Right ventricle myocardium inferior (tissue), 1 donor: Measurements from ENCODE around the gene FLG2. TPM values are rescaled to one million over a fixed set of nuclear protein-coding genes. Genes with fewer than 3 reads are reported as not detected.

Source experiments
- ATAC-seq: fragments of 200-7000 bp; cut with Tn5 transposase; one replicate; pipeline ENCODE4 v1.9.1; 2020; ENCODE audit warnings: mild to moderate bottlenecking, moderate library complexity
- DNase-seq: peaks from one replicate; pipeline ENCODE4 v3.0.0; 2021; ENCODE audit errors: missing footprints
- intact Hi-C: fragments of 100-400 bp; cut with DNase I; formaldehyde crosslinking; loops from one replicate; pipeline ENCODE4 v1.11.0; 2022
- long read RNA-seq: library from polyadenylated mRNA; unstranded; transcript quantifications from one replicate; pipeline ENCODE4 v2.0.0, GENCODE V29; 2021
- total RNA-seq: library from RNA; stranded (reverse); fragmentation: NEBNext Ultra II Directional; extraction: Animal tissue kit (Norgen Biotek cat#: 25700); gene quantifications from one replicate; pipeline ENCODE4 v1.2.1, GENCODE V29; 2021
- donor health status: DM: no; HTN: yes; CAD: no; lungs with severe emphysema.

FLG2 gene
- total RNA-seq: not detected
- long read RNA-seq: 0 reads

DNA sequence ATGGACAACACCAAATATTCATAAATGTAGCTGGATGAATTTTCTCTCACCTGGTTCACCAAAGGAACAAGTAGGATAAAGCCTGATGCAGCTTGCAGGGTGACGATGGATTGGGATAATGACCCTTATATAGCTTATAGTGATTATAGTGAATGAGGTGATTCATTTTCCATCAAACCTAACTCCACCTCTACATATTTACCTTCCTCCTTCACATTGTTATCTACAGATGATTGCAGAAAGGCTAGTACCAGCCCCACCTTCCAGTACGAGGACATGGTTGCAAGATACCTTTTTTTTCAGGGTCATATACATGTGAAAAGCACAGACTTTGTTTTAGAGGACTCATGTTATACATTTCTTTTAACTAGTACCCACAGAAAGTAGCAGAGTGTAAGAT, at the start of gene FLG2:
FLG2 (minus strand) TSS at position 101 of the 400 bp plus-strand sequence. CDS start 1,122 bp downstream, outside the sequence.
- DNase-seq (no peak), ATAC-seq (no peak)
- intact Hi-C loops: no loop called here

DNA sequence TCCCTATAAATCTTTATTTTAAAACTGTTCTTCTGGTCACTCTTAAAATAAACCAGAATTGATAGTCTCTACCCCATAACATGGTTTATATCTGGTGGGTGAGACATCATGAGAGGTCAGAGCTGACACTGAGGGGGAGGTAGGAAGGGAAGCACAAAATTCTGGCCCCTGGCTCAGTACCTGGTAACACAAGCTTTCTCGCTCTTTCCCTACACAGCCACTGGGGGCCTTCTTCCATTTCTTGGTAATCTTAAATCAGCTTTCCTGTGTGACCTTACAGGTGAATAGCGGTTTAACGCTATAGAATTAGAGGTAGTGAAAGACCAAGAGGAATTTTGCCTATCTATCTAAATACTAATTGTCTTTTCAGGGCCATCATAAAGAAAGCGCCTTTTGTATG, 48.9 kb upstream of the FLG2 start:
- intact Hi-C loops: no loop called here
- ATAC-seq: no peak
- no peak for DNase-seq

DNA sequence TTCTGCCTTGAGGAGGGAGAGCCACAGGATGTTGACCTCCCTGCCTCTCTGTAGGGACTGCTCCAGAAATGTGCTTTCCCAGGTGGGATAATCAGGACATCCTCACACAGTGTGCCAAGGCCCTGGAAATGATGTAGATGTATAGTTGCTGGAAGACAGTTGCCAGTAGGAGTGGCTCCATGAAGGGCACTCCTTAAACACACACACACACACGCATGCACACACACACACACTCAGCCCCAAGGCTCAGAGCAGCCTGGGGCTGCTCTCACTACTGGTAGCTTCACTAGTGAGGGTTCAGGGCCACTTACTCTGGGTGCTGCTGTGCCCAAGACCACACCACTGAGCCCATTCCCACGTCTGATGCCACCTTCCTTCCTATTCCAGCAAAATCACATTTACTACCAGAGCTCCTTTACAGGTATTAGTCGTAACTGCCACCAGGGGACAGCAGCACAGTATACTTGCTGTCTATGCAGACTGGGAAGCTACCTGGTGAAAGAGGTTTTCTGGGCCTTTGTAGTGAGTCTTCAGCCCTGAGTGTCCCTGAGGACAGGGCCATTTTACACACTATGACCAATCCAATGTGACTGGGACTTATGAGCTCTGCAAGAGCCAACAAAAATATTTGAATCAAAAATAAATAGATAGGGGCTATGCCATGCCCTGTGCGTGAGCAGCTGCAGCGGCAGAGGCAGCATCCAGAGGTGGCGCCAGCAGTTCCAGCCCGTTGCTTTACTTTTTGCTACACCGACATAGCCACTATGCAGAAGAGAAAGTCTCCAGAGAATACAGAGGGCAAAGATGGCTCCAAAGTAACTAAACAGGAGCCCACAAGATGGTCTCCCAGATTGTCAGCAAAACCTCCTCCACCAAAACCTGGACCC, 39.2 kb upstream of the FLG2 start:
- no peak for ATAC-seq
- intact Hi-C loops: no loop called here
- no peak for DNase-seq

DNA sequence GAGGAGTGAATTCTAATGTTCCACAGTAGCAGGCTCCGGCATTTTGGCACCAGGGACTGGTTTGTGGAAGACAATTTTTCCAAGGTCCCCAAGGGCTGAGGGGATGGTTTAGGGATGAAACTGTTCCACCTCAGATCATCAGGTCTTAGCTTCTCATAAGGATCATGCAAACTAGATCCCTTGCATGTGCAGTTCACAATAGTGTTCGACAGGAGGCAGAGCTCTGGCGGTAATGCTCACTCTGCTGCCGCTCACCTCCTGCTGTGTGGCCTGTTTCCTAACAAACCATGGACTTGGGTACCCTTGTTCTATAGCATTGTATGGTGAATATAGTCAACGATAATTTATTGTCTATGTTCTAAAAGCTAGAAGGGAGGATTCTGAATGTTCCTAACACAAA, 37.7 kb upstream of the FLG2 start:
- DNase-seq (no peak), ATAC-seq (no peak)
- intact Hi-C loops: no loop called here

DNA sequence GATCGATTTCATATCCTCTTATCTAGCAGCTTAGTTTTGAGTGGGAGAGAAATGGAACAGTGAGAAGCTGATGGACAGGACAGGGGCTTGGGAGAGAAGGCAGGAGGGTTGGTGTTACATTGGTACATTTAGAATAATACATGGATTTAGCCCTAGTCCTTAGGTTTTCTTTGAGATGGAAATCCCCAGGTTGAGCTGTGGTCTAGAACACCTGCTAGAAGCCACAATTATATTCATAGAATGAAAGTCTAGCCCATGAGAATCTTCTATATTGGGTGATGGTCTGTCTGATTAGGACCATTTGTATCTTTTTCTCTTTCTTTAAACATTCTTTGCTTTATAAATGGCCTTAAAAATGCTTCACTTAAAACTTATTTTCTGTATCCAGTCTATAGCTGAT, 34.3 kb upstream of the FLG2 start:
- ATAC-seq (no peak), DNase-seq (no peak)
- intact Hi-C loops: no loop called here

DNA sequence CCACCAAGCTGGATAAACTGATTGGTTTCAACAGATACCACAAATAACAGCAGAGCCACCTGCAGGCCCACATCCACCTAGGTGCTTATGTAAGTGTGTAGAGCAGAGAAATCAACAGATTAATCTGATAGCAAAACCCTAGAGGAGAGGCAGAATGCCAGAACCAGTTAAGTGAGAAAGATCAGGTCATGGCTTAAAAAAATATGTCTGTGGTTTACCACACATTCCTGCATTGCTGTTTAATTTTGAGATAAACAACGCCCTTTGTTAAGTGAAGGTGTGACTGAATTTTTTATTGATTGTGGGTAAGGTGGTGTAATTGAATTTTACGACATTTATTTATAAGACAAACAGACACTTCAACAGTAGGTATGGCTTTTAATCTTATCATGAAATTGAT, 33.1 kb upstream of the FLG2 start:
- intact Hi-C loops: no loop called here
- DNase-seq (no peak), ATAC-seq (no peak)

DNA sequence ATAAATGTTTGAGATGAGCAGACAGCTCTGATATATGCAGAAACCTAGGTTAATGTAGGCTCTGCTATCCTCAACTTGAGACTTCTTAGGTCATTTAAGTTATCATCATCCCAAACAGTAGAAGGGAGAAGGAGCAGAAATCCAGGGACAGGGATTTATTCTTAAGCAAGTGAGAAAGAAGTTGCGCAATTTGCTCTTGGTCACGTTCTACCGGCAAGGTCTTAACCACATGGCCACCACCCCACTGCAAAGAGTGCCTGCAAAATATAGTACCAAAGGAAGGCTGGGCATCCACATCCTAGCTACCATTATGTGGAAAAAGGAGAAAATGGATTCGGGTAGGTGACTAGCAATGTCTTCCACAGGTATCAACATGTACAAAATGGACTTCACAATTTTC, 29.1 kb upstream of the FLG2 start:
- DNase-seq (no peak), ATAC-seq (no peak)
- intact Hi-C loops: no loop called here

DNA sequence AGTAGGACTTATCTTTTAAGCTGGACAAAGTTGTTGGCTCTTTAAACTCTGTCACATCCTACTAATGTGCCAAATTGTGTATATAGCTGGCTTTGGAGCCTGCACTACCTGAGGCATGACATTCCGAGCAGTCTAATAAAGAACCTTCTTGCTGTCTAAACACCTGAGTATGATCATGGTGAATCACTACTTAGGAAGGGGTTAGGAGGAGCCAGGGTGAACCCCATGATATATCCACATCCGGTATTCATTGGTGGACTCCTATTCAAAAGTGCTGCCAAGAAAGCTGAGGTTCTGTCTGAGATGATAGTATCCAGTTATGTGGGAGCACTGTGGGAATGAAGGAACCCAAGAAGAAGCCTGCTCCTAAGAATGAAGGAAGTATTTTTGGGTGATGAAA, 27.1 kb upstream of the FLG2 start:
- intact Hi-C loops: no loop called here
- ATAC-seq (no peak), DNase-seq (no peak)

DNA sequence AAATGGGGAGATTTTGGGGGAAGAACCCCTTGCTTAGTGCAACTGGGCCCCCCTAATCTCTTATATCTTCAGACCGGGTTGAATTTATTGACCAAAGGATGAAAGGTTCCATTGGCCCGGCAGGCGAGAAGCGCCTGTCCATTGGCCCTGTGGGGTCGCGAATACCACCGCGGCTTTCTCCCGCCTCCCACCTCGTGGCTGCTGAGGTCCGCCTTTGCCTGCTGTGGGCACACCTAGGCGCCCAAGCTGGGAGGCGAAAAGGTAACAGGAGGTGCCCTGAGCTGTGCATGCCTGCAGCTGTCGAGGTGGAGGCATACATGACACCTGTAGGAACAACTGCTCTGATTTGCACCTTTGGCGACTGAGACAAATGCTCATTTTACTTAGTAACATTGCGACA, 21.1 kb upstream of the FLG2 start:
- intact Hi-C loops: no loop called here
- DNase-seq: no peak
- ATAC-seq: no peak

DNA sequence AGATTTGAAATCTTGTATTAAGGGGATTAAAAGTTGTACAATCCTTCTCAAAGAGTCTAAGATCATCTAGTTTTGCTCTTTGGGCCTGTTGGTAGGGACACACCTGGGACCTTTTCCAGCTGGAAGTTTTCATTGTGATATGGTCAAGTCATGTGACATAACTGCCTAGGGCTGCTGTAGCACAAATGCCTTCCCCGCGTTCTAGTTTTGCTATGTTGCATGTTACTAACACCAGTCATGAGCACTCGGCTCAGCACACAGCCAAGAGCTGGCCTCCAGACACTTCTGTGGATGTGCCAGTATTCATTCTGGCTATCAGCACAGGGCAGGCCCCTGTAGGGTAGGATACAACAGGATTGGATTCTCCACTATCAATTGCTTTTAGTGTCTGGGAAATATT, 14.6 kb upstream of the FLG2 start:
- intact Hi-C loops: no loop called here
- ATAC-seq (peak; percentile 92), DNase-seq (no peak)

DNA sequence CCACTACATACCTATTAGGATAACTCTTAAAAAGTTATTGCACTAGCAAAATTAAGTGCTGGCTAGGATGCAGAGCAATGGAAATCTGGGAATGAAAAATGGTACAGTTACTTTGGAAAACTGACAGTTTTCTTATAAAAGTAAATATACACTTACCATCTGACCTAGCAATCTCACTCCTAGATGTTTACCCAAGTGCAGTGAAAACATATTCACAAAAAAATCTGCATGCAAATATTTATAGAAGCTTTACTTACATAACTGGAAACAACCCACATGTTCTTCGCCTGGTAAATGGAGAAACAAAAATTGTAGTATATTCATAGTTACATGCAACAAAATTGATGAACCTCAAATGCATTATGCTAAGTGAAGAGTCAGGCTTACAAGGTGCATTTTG, 12.9 kb upstream of the FLG2 start:
- DNase-seq: no peak
- ATAC-seq: no peak
- intact Hi-C loops: no loop called here

DNA sequence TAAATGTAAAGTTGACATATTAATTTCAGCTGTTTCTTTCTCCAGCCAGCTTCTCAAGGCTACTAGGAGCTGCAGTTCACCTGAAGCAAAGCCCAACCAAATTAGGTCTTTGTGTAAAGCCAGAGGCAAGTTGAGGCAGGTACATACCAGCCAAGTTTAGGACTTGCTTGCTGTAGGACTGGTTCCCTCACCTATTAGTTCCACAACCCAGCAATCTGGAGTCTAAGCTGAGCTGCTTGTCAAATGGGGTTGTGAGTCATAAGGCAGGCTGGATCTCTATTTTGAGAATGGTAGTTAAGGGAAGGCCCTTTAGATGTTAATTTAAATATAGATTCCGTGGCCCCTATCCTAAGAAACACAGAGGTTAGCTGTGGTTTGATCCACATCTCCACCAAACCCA, 7.6 kb upstream of the FLG2 start:
- ATAC-seq (no peak), DNase-seq (no peak)
- intact Hi-C loops: no loop called here

DNA sequence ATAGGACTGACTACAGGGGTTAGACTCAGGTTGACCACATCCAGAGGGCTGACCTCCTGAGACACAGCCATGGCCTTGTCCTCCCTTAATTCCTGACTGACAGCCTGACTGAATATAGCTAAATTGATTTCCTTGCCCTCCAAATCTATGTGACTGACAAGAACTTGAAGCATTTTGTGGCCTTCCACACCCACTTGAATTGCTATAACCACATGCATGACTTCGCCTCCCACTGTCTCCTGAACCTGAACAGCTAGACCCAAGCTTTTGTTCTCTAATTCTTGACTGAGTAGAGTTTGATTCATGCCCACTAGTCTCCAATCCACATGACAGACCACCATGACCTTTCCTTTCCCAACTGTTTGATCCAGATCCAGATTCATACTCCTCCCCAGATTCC, 3.1 kb downstream of the FLG2 start:
- intact Hi-C loops: no loop called here
- DNase-seq: no peak
- ATAC-seq: no peak

DNA sequence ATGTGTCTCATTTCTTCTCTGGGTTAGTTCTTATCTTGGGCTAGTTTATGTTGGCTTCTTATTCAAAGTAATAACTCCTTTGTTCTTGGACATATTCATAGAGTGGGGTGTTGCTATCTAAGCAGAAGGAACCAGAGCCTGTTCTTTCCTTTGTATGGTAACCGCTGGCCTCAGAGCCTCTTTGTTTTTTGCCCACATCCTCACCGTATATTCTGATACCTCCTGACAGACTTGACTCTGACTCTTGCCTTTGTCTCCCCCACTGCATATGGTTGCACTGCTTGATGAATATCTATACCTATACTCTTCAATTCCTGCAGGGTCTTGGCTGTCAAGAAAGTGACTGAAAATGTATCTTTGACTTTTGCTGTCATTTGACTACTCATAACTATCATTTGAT, 10.2 kb downstream of the FLG2 start:
- no peak for ATAC-seq
- intact Hi-C loops: no loop called here
- no peak for DNase-seq

DNA sequence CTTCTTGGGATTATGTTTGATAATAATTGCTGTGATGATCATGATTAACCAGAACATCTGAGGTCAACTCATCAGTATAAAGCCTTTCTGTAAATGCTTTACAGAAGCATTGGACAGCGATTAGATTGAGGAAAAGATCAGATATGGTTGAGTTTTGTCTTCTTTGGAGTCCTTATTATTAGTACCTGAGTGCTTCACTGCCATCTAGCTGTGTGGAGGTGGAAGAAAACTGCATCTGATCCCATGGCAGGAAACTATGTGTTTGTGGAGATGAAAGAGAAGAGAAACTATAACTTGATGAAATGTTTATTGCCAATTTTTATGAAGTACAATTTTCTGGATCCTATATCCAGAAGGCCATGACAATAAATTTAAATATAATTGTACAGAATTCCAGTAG, 11.4 kb downstream of the FLG2 start:
- ATAC-seq: no peak

DNA sequence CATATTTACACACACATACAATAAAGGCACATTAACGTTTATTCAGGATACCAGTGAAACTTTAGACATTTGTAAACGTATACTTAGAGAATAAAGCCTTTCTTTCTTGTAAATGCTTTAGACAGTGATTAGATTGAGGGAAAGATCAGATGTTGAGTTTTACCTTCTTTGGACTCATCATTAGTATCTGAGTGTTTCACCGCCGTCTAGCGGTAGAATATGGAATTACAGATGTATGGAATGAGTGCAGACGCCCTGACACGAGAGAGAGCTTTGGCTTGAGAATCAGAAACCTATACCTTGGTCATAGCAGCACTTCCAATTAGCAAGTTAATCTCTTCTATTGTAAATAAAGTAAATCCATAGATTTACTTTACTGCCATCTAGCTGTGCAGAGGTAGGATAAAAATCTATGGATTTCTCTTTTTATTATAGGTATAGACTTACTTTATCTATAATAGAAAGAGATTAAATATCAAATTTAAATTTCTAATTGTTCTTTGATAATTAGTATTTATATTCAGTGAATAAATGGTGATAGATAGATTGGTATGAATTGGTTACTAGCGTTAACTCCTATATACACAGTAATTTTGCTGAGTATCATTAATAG, 12.6 kb downstream of the FLG2 start:
- intact Hi-C loops: no loop called here
- no peak for DNase-seq
- ATAC-seq: no peak

More for the DNA sequence above, 11.4 kb downstream of the FLG2 start:
- intact Hi-C loops: no loop called here
- DNase-seq: no peak

DNA sequence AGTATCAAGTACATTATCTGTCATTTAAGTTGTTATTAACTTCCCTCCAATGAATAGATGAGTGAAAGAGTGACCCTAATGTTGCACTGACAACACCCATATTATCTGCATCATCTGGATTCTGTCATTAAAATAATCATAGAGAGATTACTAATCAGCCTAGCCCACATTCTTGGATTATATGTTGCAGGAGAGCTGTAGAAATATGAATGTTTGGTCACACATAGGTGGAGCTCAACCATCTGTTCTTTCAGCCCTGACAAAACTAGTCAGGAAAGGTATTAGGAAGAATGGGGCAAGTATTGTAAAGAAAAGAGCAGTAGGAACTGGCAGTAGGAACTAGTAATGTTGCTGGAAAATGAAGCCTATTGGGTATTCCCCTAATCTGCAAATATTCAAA, 15.4 kb downstream of the FLG2 start:
- ATAC-seq: no peak
- no peak for DNase-seq
- intact Hi-C loops: no loop called here

DNA sequence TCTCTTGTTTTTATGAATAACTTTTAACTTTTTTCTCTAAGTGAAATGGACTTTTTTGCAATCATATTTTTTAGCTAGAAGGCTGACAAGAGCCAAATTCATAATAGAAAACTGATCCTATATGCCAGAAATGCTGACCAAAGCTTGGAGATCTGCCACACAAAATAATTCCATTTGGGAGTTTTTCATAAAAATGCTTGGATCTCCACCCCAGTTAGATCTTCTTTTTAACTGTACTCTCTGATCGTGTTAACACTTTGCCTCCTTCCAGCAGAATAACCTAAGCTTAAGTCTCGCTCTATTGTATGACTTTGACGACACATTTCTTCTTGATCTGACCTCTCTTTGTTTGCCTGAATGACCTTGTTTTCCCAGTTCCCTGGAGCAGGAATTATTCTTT, 16.8 kb downstream of the FLG2 start:
- intact Hi-C loops: no loop called here
- DNase-seq (no peak), ATAC-seq (no peak)

DNA sequence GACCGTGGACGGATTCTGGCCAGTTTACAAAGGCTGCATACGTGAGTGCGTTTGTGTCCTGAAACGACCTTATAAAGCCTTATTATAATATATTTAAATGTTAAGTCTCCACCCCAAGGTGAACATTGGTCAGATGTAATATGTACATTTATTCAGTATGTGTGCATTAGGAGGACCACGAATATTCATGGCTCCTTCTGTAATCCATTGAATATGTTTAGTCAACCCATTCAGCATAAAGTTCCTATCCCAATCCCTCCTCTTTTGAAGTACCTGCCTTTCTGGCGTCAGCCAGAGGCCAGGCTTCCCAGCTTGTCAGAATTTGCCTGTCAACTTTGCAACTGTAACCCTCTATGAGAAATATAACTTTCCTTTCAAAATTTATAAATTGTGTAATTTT, 24.4 kb downstream of the FLG2 start:
- no peak for DNase-seq
- intact Hi-C loops: no loop called here
- ATAC-seq: no peak

DNA sequence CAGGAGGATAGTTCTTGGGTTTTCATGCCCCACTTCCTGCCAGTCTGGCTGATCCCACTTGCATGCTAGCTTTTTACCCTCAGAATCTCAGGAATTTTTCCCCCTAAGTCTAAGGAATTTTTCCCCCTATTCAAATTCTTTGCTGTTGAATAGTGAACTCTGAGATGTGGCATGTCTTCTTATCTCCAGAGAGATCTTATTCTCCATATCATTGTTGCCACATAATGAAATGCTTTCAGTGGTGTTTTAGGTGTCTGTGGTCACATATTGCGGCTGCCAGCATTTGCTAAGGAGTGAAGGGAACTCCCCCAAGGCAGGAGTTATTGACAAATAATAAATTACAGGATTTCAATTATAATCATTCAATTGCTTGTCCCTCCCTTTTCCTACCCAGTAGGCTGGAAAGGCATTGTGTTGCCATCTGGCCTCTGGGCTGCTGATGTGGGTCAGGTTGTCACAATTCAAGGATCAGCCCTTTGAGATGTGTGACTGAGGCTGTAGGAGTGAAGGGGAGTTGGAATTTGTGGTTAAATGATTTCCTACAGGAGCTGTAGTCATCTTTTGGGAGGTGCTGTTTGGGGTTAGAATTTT, 30.9 kb downstream of the FLG2 start:
- ATAC-seq (no peak), DNase-seq (no peak)
- intact Hi-C loops: no loop called here
